Keratinocyte (primary cell): ENCODE results near the gene LYPD5. TPM values are rescaled to one million over a fixed set of nuclear protein-coding genes. Genes with fewer than 3 reads are reported as not detected.

ENCODE experiments used
- DNase-seq: peaks from one replicate; pipeline ENCODE4 v3.0.0-alpha.2; 2011; ENCODE audit warnings: low read depth, missing footprints, low spot score
- FAIRE-seq: peaks from 2 replicates; lab custom pipeline; 2011; peaks lifted over from hg19 to GRCh38; lab: Jason Lieb, UNC
- H2AFZ ChIP-seq: 2 replicates; pipeline ENCODE4 v1.6.0; 2012; ENCODE audit warnings: low read length, control low read depth, inconsistent platforms; ENCODE audit not compliant: control insufficient read depth
- H3K27ac ChIP-seq: 2 replicates; pipeline ENCODE4 v1.5.1; 2011; ENCODE audit warnings: low read length; ENCODE audit not compliant: control insufficient read depth, insufficient read depth
- H3K27me3 ChIP-seq: 3 replicates; pipeline ENCODE4 v1.6.0; 2011; ENCODE audit warnings: low read length; ENCODE audit not compliant: control insufficient read depth, insufficient read depth; ENCODE audit errors: extremely low read depth
- H3K36me3 ChIP-seq, 2 experiments: 2 replicates in 1 of 2; 3 replicates in 1 of 2; pipeline ENCODE4 v1.5.1; 2011; ENCODE audit warnings: low read length in 2 of 2, mild to moderate bottlenecking in 1 of 2; ENCODE audit not compliant: control insufficient read depth in 2 of 2, insufficient read depth in 2 of 2; ENCODE audit errors: extremely low read depth in 1 of 2
- H3K4me1 ChIP-seq: 3 replicates; pipeline ENCODE4 v1.5.1; 2011; ENCODE audit warnings: low read length; ENCODE audit not compliant: control insufficient read depth, insufficient read depth; ENCODE audit errors: extremely low read depth
- H3K4me2 ChIP-seq: 3 replicates; pipeline ENCODE4 v1.6.0; 2011; ENCODE audit warnings: low read depth, low read length; ENCODE audit not compliant: control insufficient read depth, insufficient read depth; ENCODE audit errors: extremely low read depth
- H3K4me3 ChIP-seq, 3 experiments: fragments of 200-600 bp in 1 of 3; sonication (generic) in 1 of 3; 2 replicates in 2 of 3; 3 replicates in 1 of 3; pipeline ENCODE4 v1.5.1; 2011 to 2016; ENCODE audit warnings: low read length in 3 of 3, mild to moderate bottlenecking in 3 of 3, control low read depth in 2 of 3, inconsistent platforms in 1 of 3, low read depth in 1 of 3, mixed read lengths in 1 of 3, mixed run types in 1 of 3, moderate library complexity in 1 of 3; ENCODE audit not compliant: control insufficient read depth in 2 of 3, insufficient read depth in 2 of 3; ENCODE audit errors: extremely low read depth in 1 of 3
- H3K79me2 ChIP-seq: 2 replicates; pipeline ENCODE4 v1.6.0; 2012; ENCODE audit warnings: low read length; ENCODE audit not compliant: control insufficient read depth, insufficient read depth
- H3K9ac ChIP-seq: 3 replicates; pipeline ENCODE4 v1.6.0; 2011; ENCODE audit warnings: low read length; ENCODE audit not compliant: control insufficient read depth, insufficient read depth; ENCODE audit errors: extremely low read depth
- H3K9me1 ChIP-seq: 3 replicates; pipeline ENCODE4 v1.6.0; 2011; ENCODE audit warnings: low read length; ENCODE audit not compliant: control insufficient read depth, insufficient read depth; ENCODE audit errors: extremely low read depth
- H3K9me3 ChIP-seq: 2 replicates; pipeline ENCODE4 v1.5.1; 2012; ENCODE audit warnings: low read depth, low read length; ENCODE audit not compliant: control insufficient read depth
- H4K20me1 ChIP-seq: 3 replicates; pipeline ENCODE4 v1.6.0; 2011; ENCODE audit warnings: low read length; ENCODE audit not compliant: control insufficient read depth, insufficient read depth; ENCODE audit errors: extremely low read depth
- EZH2 ChIP-seq: IDR thresholded peaks from one replicate; pipeline ENCODE4 v1.6.1; 2012; ENCODE audit warnings: inconsistent platforms, mild to moderate bottlenecking, low read length, moderate library complexity
- dilution Hi-C: fragments of 300-500 bp; cut with MboI; formaldehyde crosslinking; loops from one replicate; pipeline ENCODE4 v1.7.0; 2020; ENCODE audit warnings: low sequenced_read_pairs; ENCODE audit not compliant: extremely low pct_ligation_motif_present
- polyA plus RNA-seq, 5 experiments: library from polyadenylated mRNA; depleted of rRNA in 3 of 5; stranded (reverse) in 3 of 5; stranded (forward) in 1 of 5; unstranded in 1 of 5; fragments of >200 nt; gene quantifications; 1 replicate in 1 of 5; 2 replicates in 3 of 5; 3 replicates in 1 of 5; pipeline versions ENCODE4 v1.2.1 to v1.2.3, GENCODE V29; 2011 to 2012; ENCODE audit warnings: missing spikeins in 2 of 5, low read depth in 1 of 5, low replicate concordance in 1 of 5
- TF ChIP-seq, protein P1 (sequence below), 3 experiments: IDR thresholded peaks in 1 of 3; conservative IDR thresholded peaks in 1 of 3; optimal IDR thresholded peaks in 1 of 3; 2 replicates in 2 of 3; 3 replicates in 1 of 3; pipeline versions ENCODE3 to v1.5.1; 2011; ENCODE audit warnings: low read length in 3 of 3, mild to moderate bottlenecking in 3 of 3, moderate library complexity in 2 of 3, control low read depth in 1 of 3, inconsistent platforms in 1 of 3; ENCODE audit not compliant: insufficient read depth in 2 of 3; ENCODE audit errors: extremely low read depth in 1 of 3

LYPD5 gene
- polyA plus RNA-seq, 1 donor (not counting 4 experiments of a cell fraction or from before 2014, with no cell fraction given), result 4.2 TPM

DNA sequence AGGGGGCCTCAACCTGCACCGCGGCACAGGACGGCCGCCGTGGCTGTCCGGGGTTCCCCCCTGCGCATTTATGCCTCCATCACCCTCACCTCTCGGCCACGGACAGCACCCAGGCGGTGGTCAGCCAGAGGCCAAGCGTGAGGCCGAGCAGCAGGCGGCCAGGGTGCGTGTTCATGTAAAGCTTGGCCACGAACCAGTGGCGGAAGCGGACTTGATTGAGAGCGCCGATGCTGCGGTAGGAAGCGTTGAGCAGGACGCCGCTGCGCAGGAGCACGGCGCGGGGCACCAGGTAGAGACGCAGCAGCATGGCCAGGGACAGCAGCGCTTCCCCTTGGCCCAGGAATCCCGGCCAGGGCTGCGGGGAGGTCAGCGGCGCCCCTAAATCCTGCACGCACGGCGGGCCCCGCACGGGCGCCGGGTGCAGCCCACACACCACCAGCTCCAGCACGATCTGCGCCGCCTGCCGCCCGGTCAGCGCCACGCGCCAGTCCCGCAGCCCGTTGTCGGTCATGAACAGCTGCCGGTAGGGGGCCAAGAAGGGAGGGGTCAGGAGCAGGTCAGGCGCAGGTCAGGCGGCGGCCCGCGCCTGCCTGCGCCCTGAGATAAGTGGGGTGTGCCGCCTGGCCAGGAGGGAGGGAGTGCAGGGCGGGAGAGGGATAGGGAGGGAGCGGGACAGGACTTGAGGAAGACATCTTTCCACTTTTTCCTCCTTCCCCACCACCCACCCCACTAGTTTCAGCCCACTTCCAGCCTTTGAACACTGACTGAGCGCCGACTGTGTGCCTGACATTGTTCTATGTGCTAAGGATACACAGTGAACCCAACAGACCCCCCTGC, 27.9 kb downstream of the LYPD5 start:
- Histone ChIP-seq H3K27me3 (no peaks in the 10 kb centered on the region), H3K79me2 (no peaks in the 10 kb centered on the region), H3K9ac (no peak overlapping the region), H3K9me1 (no peaks in the 10 kb centered on the region), H3K36me3 (peaks cover 0 to 2% of the 10 kb centered on the region in 2 experiments), H3K9me3 (no peaks in the 10 kb centered on the region), H3K4me1 (peaks cover 15% of the 10 kb centered on the region), H3K4me2 (peak overlapping the region; percentile 9), H2AFZ (no peak overlapping the region), H4K20me1 (no peaks in the 10 kb centered on the region), H3K27ac (no peak overlapping the region), H3K4me3 (no peak overlapping the region)
- FAIRE-seq, result no peak
- TF ChIP-seq, protein P1, sequence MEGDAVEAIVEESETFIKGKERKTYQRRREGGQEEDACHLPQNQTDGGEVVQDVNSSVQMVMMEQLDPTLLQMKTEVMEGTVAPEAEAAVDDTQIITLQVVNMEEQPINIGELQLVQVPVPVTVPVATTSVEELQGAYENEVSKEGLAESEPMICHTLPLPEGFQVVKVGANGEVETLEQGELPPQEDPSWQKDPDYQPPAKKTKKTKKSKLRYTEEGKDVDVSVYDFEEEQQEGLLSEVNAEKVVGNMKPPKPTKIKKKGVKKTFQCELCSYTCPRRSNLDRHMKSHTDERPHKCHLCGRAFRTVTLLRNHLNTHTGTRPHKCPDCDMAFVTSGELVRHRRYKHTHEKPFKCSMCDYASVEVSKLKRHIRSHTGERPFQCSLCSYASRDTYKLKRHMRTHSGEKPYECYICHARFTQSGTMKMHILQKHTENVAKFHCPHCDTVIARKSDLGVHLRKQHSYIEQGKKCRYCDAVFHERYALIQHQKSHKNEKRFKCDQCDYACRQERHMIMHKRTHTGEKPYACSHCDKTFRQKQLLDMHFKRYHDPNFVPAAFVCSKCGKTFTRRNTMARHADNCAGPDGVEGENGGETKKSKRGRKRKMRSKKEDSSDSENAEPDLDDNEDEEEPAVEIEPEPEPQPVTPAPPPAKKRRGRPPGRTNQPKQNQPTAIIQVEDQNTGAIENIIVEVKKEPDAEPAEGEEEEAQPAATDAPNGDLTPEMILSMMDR (optimal IDR thresholded peaks at IDR 0.05 in 1 of 3, IDR thresholded peaks at IDR 0.05 in 1 of 3, conservative IDR thresholded peaks at IDR 0.05 in 1 of 3; ENCODE audit: extremely low read depth in 1 of 3, insufficient read depth in 2 of 3, low read length in 3 of 3), result peak; percentile 27 to 69 (median 44)
- TF ChIP-seq EZH2, result no peak
- dilution Hi-C loops, result no loop called here
- no peak for DNase-seq

DNA sequence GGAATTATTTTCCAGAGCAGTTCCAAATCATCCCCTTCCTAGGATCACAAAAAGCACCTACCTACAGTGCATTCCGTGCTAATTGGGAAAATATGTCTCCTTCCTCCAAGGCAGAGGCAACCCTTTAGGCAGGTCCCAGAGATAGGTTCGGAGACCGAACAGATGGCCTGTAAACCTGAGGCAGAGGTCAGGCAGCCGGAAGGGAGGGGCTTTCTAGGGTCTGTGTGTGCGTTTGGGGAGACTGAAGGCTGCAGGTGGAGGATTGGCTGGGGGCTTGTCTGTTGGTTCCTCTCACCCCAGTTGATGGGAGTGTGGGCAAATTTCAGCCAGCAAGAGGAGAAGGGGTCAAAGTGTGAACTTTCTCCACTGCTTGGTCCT, 28.5 kb downstream of the LYPD5 start:
- dilution Hi-C loops, result no loop called here
- TF ChIP-seq EZH2, result no peak
- TF ChIP-seq, protein P1 (optimal IDR thresholded peaks at IDR 0.05 in 1 of 3, IDR thresholded peaks at IDR 0.05 in 1 of 3, conservative IDR thresholded peaks at IDR 0.05 in 1 of 3; ENCODE audit: extremely low read depth in 1 of 3, insufficient read depth in 2 of 3, low read length in 3 of 3), result no peak
- no peaks in the 10 kb centered on the region for H3K9me3 ChIP-seq
- no peaks in the 10 kb centered on the region for H3K27me3 ChIP-seq
- no peaks in the 10 kb centered on the region for H3K9me1 ChIP-seq
- DNase-seq, result no peak
- no peak overlapping the region for H3K4me2 ChIP-seq
- H3K4me3 ChIP-seq, result no peak overlapping the region
- H3K27ac ChIP-seq, result no peak overlapping the region
- no peak overlapping the region for H2AFZ ChIP-seq
- H3K9ac ChIP-seq, result no peak overlapping the region
- H4K20me1 ChIP-seq, result no peaks in the 10 kb centered on the region
- H3K4me1 ChIP-seq, result peaks cover 10% of the 10 kb centered on the region
- no peak for FAIRE-seq
- H3K79me2 ChIP-seq, result no peaks in the 10 kb centered on the region
- peaks cover 0 to 4% of the 10 kb centered on the region in 2 experiments for H3K36me3 ChIP-seq
